GM21576 (cell line): ENCODE results near the gene ZNF319.
A peak's percentile ranks its signal among the peaks of the same experiment; 100 is the strongest.

Source experiments
- ATAC-seq: cut with Tn5 transposase; IDR thresholded peaks from one replicate; pipeline ENCODE4 v1.9.1; 2021; ENCODE audit warnings: mild to moderate bottlenecking, moderate library complexity; ENCODE audit not compliant: unreplicated experiment

Gene ZNF319

DNA sequence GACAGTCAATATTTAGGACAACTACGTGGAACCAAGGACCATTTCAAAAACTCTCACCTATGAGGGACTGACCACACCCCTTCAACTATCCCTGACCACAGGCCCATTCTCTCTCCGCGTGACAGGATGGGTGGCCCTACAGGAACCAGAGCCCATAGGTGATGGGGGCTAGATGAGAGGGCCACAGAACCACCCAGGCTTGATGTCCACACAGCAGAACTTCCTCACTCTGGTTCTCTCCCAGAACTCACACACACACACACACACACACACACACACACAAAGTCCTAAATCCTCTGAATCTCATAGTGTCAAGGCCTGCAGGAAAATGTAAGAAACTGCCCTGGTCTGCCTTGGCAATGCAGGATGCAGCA is 1.5 kb downstream of the ZNF319 start:
- ATAC-seq, result no peak

DNA sequence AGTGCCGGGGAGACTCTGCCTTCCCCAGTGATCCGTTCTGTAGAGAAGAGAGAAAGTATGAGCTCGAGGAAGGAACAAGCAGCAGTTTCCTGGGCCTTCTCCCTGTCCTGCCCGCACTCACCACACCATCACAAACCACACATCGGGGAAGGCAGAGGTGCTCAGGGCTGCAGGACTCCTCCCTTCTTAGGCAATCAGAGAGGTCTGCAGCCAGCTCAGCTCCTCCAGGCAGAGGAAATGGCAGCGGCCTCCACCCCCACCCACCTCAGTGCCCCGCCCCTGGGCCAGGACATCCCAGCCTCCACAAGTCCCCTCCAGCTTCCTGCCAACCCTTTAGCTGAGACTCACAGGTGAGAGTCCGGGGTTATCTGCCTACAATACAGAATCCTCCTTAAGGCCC is 2.0 kb downstream of the ZNF319 start:
- no peak for ATAC-seq

DNA sequence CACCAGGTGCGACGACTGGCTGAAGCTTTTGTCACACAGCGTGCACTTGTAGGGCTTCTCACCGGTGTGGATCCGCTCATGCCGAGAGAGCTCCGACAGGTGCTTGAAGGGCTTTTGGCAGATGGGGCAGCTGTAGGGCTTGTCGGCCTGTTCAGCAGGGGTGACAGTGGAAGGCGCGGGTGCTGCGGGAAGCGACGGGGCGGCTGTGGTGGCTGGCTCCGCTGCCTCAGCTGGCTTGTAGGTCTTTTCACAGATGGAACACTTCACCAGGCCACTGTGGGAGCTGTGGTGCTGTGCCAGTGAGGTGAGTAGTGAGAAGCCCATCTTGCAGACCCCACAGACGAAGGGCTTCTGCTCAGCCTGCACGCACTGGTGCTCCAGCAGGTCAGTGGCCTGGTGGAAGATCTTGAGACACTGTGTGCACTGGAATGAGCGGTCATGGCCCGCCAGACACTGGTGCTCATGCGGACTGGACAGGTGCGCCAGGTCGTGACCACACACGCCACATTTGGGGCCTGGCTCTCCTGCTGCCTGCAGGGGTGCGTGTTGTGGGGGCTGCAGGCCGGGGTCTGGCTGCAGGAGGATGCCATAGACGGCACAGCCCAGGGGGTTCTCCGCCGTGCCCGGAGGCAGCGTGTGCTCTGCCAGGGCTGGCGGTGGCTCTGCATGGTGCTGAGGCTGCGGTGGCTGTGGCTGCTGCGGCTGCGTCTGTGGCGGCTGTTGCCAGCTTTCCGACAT is 2.8 kb downstream of the ZNF319 start:
- no peak for ATAC-seq

GRCh38 chr16:57997176-57997527 is 3.3 kb downstream of the ZNF319 start:
- ATAC-seq, result no peak

DNA sequence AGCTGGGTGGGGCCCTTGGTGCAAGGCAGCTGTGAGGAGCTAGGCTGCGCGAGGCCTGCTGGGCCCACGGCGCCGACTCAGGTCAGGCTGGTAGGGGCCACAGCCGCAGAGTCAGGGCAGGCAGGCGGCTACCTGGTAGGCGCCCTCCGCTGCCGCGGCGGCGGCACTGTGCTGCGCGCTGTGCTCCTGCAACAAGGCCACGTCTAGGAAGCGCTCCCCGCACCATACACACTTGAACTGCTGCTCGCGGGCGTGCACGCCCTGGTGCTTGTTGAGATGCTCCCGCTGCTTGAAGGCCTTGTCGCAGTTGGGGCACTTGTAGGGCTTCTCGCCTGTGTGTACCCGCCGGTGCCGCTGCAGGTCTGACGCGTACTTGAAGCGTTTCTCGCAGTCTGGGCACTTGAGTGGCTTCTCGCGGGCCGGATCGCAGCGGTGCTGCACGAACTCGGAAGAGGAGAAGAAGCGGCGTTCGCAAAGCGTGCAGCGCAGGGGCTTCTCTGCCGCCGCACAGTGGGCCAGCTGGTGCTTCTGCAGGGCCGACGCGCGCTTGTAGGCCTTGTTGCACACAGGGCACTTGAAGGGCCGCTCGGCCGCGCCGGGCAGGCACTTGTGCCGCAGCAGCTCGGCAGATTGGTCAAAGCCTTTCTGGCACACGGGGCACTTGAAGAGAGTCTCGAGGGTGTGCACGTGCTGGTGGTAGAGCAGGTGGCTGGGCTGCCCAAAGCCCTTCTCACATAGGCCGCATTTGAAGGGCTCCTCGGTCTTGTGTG is 3.9 kb downstream of the ZNF319 start:
- no peak for ATAC-seq

GRCh38 chr16:57995721-57996405 is 4.6 kb downstream of the ZNF319 start:
- ATAC-seq, result no peak

DNA sequence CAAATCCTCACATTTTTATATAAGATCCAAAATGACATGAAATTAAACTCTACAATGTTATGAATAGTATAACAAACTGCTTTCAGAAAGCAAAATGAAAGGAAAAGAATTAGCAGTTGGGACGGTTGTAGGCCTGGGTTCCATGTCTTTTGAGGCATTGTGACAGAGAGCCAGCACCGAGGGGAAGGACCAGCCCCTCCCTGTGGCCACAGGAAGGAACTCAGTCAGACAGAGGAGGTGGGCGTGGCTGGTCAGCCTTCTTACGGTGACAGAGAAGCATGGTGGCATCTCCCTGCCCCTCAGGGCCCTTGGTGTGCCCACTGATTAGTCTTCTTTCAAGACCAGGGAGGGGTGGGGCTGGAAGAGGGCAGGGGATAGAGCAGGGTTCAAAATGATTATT is 5.7 kb downstream of the ZNF319 start:
- peak; percentile 45 for ATAC-seq

GRCh38 chr16:57994361-57994760 is 6.1 kb downstream of the ZNF319 start:
- no peak for ATAC-seq

- no peak for ATAC-seq
These were observed 6.6 kb downstream of the ZNF319 start for GRCh38 chr16:57993897-57994296.

GRCh38 chr16:57993438-57993837 is 7.0 kb downstream of the ZNF319 start:
- no peak for ATAC-seq

- ATAC-seq, result no peak
These were observed 8.4 kb downstream of the ZNF319 start for GRCh38 chr16:57992084-57992483.

GRCh38 chr16:57991551-57992059 is 8.9 kb downstream of the ZNF319 start:
- no peak for ATAC-seq

DNA sequence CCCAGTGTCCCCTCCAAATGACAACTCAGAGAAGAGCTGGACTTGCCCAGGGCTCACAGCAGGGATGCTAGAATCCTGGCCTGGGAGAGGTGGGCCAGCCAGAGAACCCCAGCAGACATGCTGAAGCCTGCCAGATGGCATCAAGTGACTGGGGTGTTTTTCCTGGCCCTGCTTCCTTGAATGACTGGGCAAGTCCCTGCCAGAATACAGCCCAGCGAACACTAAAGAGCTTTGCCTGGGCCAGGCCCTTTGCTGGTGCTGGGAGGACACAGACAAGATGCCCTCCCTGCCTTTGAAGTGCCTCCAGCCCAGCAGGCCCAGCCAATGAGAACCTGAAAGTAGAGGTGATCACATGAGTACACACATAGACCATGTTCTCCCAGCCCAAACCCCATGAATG is 11.5 kb downstream of the ZNF319 start:
- ATAC-seq, result no peak

DNA sequence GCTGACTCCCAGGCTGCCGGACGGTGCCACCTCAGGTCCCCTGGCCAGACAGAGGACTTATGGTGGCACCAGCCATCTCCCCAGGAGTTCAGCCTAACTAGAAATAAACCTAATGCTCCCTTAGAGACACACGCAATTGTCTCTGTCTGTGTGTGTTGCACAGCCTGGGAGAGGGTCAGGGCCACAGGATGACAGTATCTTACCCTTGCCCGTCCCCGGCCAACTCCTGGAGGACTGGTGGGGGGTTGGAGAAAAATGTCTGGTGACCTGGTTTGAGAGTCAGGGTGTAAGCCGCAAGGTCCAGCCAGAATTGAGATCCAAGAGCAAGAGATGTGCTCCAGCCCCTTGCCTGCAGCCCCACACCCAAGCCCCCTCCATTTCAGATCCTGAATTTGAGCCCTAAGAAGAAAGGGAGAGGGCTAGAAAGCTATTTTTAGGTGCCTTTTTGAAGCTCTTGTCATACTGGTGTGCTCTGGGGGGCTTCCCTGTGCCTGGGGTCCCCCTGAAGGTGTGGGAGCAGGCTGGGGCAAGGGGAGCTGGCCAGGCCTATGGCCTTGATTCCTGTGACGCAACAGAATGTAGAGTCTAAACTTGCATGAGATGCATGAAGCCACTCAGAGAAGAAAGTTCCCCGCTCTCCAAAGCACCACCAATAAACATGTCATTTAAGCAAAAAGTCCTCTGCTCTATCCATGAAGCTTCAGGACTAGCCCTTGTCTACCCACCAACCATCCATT is 12.9 kb downstream of the ZNF319 start:
- ATAC-seq, result no peak

GRCh38 chr16:57986196-57986595 is 14.3 kb downstream of the ZNF319 start:
- no peak for ATAC-seq

DNA sequence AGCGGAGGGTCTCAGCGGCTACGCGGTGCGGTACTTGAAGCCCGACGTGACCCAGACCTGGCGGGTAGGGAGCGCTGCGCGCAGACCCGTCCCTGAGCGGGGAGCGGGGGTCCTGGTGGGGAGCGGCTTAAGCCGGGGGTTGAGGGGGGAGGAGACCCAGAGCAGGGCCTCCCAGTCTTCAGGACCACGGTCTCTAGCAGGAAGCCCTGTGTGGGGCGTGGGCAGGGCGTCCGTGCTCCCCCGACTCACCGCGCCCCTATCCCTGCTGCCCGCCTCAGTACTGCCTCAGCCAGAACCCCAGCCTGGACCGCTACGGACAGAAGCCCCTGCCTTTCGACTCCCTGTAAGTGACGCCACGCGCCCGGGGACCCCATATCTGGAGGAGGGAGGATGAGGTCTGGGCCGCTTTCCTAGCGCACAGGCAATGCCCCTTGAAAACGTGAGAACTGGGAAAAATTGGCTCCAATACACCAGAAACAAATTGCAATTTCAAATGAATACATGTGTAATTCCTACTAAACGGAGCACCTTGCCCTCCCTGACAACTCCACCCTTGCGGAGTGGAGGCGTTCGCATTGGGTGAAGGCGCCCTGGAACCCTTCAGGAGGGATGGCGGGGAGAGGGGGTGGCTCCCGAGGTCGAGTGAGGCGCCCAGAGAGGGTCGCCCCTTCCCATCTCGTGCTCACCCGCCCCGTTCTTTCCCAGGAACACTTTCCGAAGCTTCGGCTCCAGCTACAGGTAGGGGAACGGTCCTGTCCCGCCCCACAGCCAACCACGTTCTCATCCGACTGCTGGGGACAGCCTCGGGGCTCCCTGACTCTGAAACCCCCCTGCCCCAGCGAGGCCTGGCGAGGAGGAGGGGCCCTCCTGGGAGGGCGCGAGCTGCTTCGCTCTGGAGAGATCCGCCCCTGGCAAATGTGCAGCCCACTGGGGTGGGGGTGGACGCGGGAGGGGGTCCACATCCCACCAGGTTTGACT is 15.0 kb downstream of the ZNF319 start:
- ATAC-seq, result no peak

DNA sequence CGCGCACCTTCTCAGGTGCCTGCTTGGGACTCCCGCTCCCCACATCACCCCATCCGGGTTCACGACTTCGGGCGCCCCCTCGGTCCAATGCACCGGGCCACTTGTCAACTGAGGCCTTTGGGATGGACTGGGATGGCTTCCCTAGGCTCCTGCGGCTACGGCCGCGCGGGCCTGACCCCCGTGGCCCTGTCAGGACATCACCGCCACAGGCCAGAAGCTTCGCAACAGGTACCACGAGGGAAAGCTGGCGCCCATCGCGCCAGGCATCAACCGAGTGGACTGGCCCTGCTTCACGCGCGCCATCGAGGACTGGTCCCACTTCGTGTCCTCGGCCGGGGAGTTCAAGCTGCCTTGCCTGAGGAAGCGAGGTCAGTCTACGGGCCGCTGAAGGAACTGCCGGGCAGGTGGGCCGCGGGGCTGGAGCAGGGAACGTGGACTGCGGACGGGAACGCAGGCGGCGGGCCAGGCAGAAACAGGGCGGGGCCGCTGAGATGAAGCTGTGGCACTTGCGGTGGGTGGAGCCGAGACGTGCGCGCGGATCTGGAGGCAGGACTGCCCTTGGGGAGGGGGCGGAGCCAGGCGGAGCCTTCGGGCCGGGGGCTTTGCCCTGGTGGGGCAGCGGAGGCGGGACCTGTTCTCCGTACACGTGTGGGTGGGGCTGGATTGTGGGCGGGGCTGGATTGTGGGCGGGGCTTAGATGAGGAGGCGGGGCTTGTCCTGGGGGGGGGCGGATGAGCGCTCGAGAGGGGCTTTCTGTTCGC is 15.8 kb downstream of the ZNF319 start:
- ATAC-seq, result peak; percentile 58

DNA sequence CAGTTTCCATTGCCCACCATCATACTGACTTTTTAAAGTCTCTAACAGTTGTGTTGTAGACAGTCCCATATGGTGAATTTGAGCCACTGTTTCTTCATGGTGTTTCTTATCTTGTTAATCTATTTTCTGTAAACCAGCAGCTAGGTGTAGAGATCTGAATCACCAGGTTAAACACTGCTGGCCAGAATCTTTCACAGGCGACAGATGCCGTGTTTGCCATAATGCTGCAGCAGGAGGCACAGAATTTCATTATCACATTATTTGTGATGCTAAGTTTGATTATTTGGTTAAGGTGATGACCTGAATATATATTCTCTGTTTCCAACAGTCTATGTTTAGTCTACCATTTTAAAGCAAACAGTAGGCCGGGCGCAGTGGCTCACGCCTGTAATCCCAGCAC is 18.1 kb downstream of the ZNF319 start:
- ATAC-seq, result no peak

- ATAC-seq, result no peak
These were observed 18.8 kb downstream of the ZNF319 start for GRCh38 chr16:57981636-57982035.
